IMR-90 (cell line): ENCODE data around the gene MRGPRF. TPM values are rescaled to one million over a fixed set of nuclear protein-coding genes. Genes with fewer than 3 reads are reported as not detected.

ENCODE experiments used
- ATAC-seq: fragments of 200-7000 bp; cut with Tn5 transposase; 2 replicates; pipeline ENCODE4 v1.9.1; 2020; ENCODE audit warnings: low read depth, mild to moderate bottlenecking, moderate library complexity
- BruUV-seq: library from RNA; stranded (reverse); fragments of 400-500 nt; replicated peaks from 2 replicates; lab custom pipeline; 2021; lab: Mats Ljungman, UMichigan
- CTCF ChIA-PET: fragments of 300-600 bp; formaldehyde crosslinking; extraction: SDS; loops from one replicate; lab custom pipeline; 2021; ENCODE audit warnings: antibody characterized with exemption; lab: Yijun Ruan, JAX
- POLR2A ChIA-PET: fragments of 300-600 bp; sonication (Branson Sonifier 250); formaldehyde crosslinking; loops from one replicate; lab custom pipeline; 2022; ENCODE audit warnings: antibody characterized with exemption; ENCODE audit not compliant: unreplicated experiment; lab: Charles Lee
- DNase-seq: peaks from one replicate; pipeline ENCODE4 v3.0.0; 2013
- H2AFZ ChIP-seq: replicated peaks from 2 replicates; pipeline ENCODE3; 2013; ENCODE audit warnings: low read length, mild to moderate bottlenecking; ENCODE audit not compliant: poor library complexity
- H2AK5ac ChIP-seq: 2 replicates; pipeline ENCODE4 v1.6.1; 2013; ENCODE audit warnings: low read depth, low read length, inconsistent platforms
- H2AK9ac ChIP-seq: replicated peaks from 2 replicates; pipeline ENCODE3; 2013; ENCODE audit warnings: mild to moderate bottlenecking, low read depth, low read length, moderate library complexity; ENCODE audit not compliant: poor library complexity
- H2BK120ac ChIP-seq: 2 replicates; pipeline ENCODE4 v1.6.1; 2013; ENCODE audit warnings: low read depth, low read length, inconsistent platforms
- H2BK15ac ChIP-seq: 3 replicates; pipeline ENCODE4 v1.6.1; 2013; ENCODE audit warnings: low read depth, low read length, inconsistent platforms
- H2BK20ac ChIP-seq: 2 replicates; pipeline ENCODE4 v1.6.1; 2013; ENCODE audit warnings: low read depth, mild to moderate bottlenecking, inconsistent platforms, low read length, moderate library complexity
- H2BK5ac ChIP-seq: 2 replicates; pipeline ENCODE4 v1.6.1; 2013; ENCODE audit warnings: mild to moderate bottlenecking, low read depth, low read length, inconsistent platforms; ENCODE audit not compliant: poor library complexity, severe bottlenecking
- H3K14ac ChIP-seq: replicated peaks from 2 replicates; pipeline ENCODE4 v1.6.1; 2013; ENCODE audit warnings: low read depth, low read length, inconsistent platforms
- H3K18ac ChIP-seq: 2 replicates; pipeline ENCODE4 v1.6.1; 2013; ENCODE audit warnings: low read depth, low read length, control low read depth
- H3K23ac ChIP-seq: 2 replicates; pipeline ENCODE4 v1.6.1; 2013; ENCODE audit warnings: low read depth, low read length, inconsistent platforms
- H3K27ac ChIP-seq: 2 replicates; pipeline ENCODE4 v1.5.1; 2013; ENCODE audit warnings: mild to moderate bottlenecking, control low read depth, low read length; ENCODE audit not compliant: insufficient read depth
- H3K27me3 ChIP-seq: 2 replicates; pipeline ENCODE4 v1.6.1; 2013; ENCODE audit warnings: low read length; ENCODE audit not compliant: control insufficient read depth, insufficient read depth
- H3K36me3 ChIP-seq: 2 replicates; pipeline ENCODE4 v1.6.1; 2013; ENCODE audit warnings: low read length, mixed read lengths; ENCODE audit not compliant: control insufficient read depth, insufficient read depth
- H3K4ac ChIP-seq: 2 replicates; pipeline ENCODE4 v1.6.1; 2013; ENCODE audit warnings: low read depth, low read length, inconsistent platforms
- H3K4me1 ChIP-seq: 2 replicates; pipeline ENCODE4 v1.6.1; 2013; ENCODE audit warnings: low read length, mixed read lengths; ENCODE audit not compliant: control insufficient read depth, insufficient read depth
- H3K4me2 ChIP-seq: 2 replicates; pipeline ENCODE4 v1.6.1; 2013; ENCODE audit warnings: low read depth, mild to moderate bottlenecking, control low read depth, low read length, moderate library complexity
- H3K4me3 ChIP-seq: 2 replicates; pipeline ENCODE4 v1.5.1; 2013; ENCODE audit warnings: low read depth, mild to moderate bottlenecking, control low read depth, low read length, moderate library complexity; ENCODE audit not compliant: insufficient read depth
- H3K56ac ChIP-seq: 2 replicates; pipeline ENCODE4 v1.6.1; 2013; ENCODE audit warnings: low read length, inconsistent platforms; ENCODE audit not compliant: insufficient read depth; ENCODE audit errors: extremely low read depth
- H3K79me1 ChIP-seq, 2 experiments: 2 replicates each; pipeline ENCODE4 v1.6.1; 2013; ENCODE audit warnings: low read length in 2 of 2, inconsistent platforms in 1 of 2, low read depth in 1 of 2
- H3K9ac ChIP-seq: 2 replicates; pipeline ENCODE4 v1.6.1; 2013; ENCODE audit warnings: low read depth, low read length, control low read depth
- H3K9me1 ChIP-seq: 2 replicates; pipeline ENCODE4 v1.6.1; 2013; ENCODE audit warnings: low read length, inconsistent platforms; ENCODE audit not compliant: insufficient read depth
- H3K9me3 ChIP-seq: 2 replicates; pipeline ENCODE4 v1.6.1; 2013; ENCODE audit warnings: low read length; ENCODE audit not compliant: control insufficient read depth, insufficient read depth
- H4K20me1 ChIP-seq: 2 replicates; pipeline ENCODE4 v1.6.1; 2013; ENCODE audit warnings: low read length, inconsistent platforms; ENCODE audit not compliant: insufficient read depth
- H4K5ac ChIP-seq: 2 replicates; pipeline ENCODE4 v1.6.1; 2013; ENCODE audit warnings: mild to moderate bottlenecking, low read depth, low read length, control low read depth
- H4K8ac ChIP-seq, 2 experiments: 2 replicates each; pipeline ENCODE4 v1.6.1; 2013; ENCODE audit warnings: low read depth in 2 of 2, low read length in 2 of 2, control low read depth in 1 of 2, inconsistent platforms in 1 of 2
- H4K91ac ChIP-seq: 2 replicates; pipeline ENCODE4 v1.6.1; 2013; ENCODE audit warnings: low read depth, low read length, inconsistent platforms; ENCODE audit not compliant: insufficient read depth
- BHLHE40 ChIP-seq: fragments of 150-350 bp; IDR thresholded peaks from 2 replicates; pipeline ENCODE4 v1.6.1; 2016; ENCODE audit warnings: mild to moderate bottlenecking, low read depth, low read length
- CEBPB ChIP-seq: IDR thresholded peaks from 2 replicates; pipeline ENCODE4 v1.6.1; 2012; ENCODE audit warnings: low read depth, low read length, improper control_type of control experiment
- CTCF ChIP-seq: conservative IDR thresholded peaks from 2 replicates; pipeline ENCODE4 v1.5.1; 2012; ENCODE audit warnings: mild to moderate bottlenecking, low read depth, low read length, improper control_type of control experiment
- FOS ChIP-seq: fragments of 150-350 bp; IDR thresholded peaks from 2 replicates; pipeline ENCODE4 v1.6.1; 2016; ENCODE audit warnings: low read depth, low read length
- MAFK ChIP-seq: IDR thresholded peaks from 2 replicates; pipeline ENCODE4 v1.6.1; 2012; ENCODE audit warnings: low read depth, low read length, improper control_type of control experiment
- MAZ ChIP-seq: IDR thresholded peaks from 2 replicates; pipeline ENCODE4 v1.6.1; 2012; ENCODE audit warnings: low read depth, mild to moderate bottlenecking, low read length, improper control_type of control experiment, moderate library complexity, borderline replicate concordance
- NFE2L2 ChIP-seq: fragments of 150-350 bp; IDR thresholded peaks from 2 replicates; pipeline ENCODE4 v1.6.1; 2016; ENCODE audit warnings: low read depth, mild to moderate bottlenecking, low read length
- RAD21 ChIP-seq: IDR thresholded peaks from 2 replicates; pipeline ENCODE4 v1.6.1; 2012; ENCODE audit warnings: low read length, improper control_type of control experiment
- RFX5 ChIP-seq: IDR thresholded peaks from 2 replicates; pipeline ENCODE4 v1.8.0; 2012; ENCODE audit warnings: low read depth, mild to moderate bottlenecking, low read length, moderate library complexity
- WGBS, 2 experiments: methylation state at CpG; one replicate each; pipeline versions ENCODE4 v1.1.5 to v1.1.7; 2013; ENCODE audit warnings: missing lambda C conversion rate in 2 of 2; ENCODE audit not compliant: insufficient read length in 1 of 2; ENCODE audit errors: extremely low coverage in 2 of 2; 5-methylcytosine and 5-hydroxymethylcytosine counted together
- dilution Hi-C: fragments of 300-500 bp; cut with HindIII; formaldehyde crosslinking; loops from one replicate; pipeline ENCODE4 v1.14.3; 2018; ENCODE audit warnings: low sequenced_read_pairs; ENCODE audit not compliant: unreplicated experiment
- in situ Hi-C: fragments of 300-500 bp; cut with MboI; formaldehyde crosslinking; loops from 3 replicates; pipeline ENCODE4 v1.14.3; 2019; ENCODE audit warnings: low sequenced_read_pairs, inconsistent platforms, mixed read lengths
- intact Hi-C: fragments of 100-400 bp; cut with micrococcal nuclease; formaldehyde crosslinking; loops from 2 replicates; pipeline ENCODE4 v1.10.0; 2022
- polyA plus RNA-seq, 3 experiments: library from polyadenylated mRNA; depleted of rRNA; stranded (reverse); fragments of >200 nt; gene quantifications; 2 replicates each; pipeline ENCODE4 v1.2.3, GENCODE V29; 2012; ENCODE audit warnings: low replicate concordance in 1 of 3
- total RNA-seq: library from RNA; depleted of rRNA; stranded (reverse); fragments of >200 nt; gene quantifications from 2 replicates; pipeline ENCODE4 v1.2.3, GENCODE V29; 2012

Gene MRGPRF
- total and polyA plus RNA-seq, 2 of the 4 experiments (the other 2 are of a cell fraction) = 6.3 to 28.8 TPM

- Histone ChIP-seq H4K5ac (no peak overlapping the region), H3K14ac (no peak overlapping the region), H2BK20ac (no peak overlapping the region), H4K8ac (no peak overlapping the region), H3K4me3 (no peak overlapping the region), H3K4ac (no peak overlapping the region), H2AK5ac (no peak overlapping the region), H3K9me3 (no peaks in the 10 kb centered on the region), H3K4me2 (no peak overlapping the region), H3K9ac (no peak overlapping the region), H2AFZ (no peak overlapping the region), H3K79me1 (no peaks in the 10 kb centered on the region), H2BK120ac (no peak overlapping the region), H3K18ac (no peak overlapping the region), H2BK15ac (no peak overlapping the region), H3K23ac (no peak overlapping the region), H3K27me3 (peaks cover 2% of the 10 kb centered on the region; the same call in 1 of the 2 replicates), H3K36me3 (no peaks in the 10 kb centered on the region), H3K56ac (no peak overlapping the region), H3K4me1 (no peaks in the 10 kb centered on the region), H3K9me1 (no peaks in the 10 kb centered on the region), H3K27ac (no peak overlapping the region), H2AK9ac (no peak overlapping the region), H4K20me1 (no peaks in the 10 kb centered on the region), H4K91ac (no peak overlapping the region), H2BK5ac (no peak overlapping the region)
- dilution Hi-C loops = no loop called here
- 60% methylated on average over 2 of the region's 9 CpGs; no CpG with 5 or more reads in 1 of the 2 experiments for WGBS, 2 experiments
- intact Hi-C loops = no loop called here
- DNase-seq (peak; percentile 31), ATAC-seq (peak; percentile 37; the same call in 1 of the 2 replicates)
- TF ChIP-seq FOS = no peak
- no peak for TF ChIP-seq MAZ
- no peak for TF ChIP-seq RAD21
- TF ChIP-seq BHLHE40 = no peak
- TF ChIP-seq MAFK = no peak
- TF ChIP-seq CTCF = no peak
- TF ChIP-seq NFE2L2 = no peak
- TF ChIP-seq RFX5 = no peak
- TF ChIP-seq CEBPB = peak; percentile 38; the same call in 1 of the 2 replicates
- CTCF ChIA-PET = no interaction called here
- in situ Hi-C loops = no loop called here
- POLR2A ChIA-PET = no interaction called here
- no TSS peak for BruUV-seq
These were observed 14.8 kb upstream of the MRGPRF start for GRCh38 chr11:69027704-69028372.
